WERI-Rb-1 (cell line): ENCODE results near the gene LSAMP.

Experiments used
- DNase-seq: peaks from one replicate; pipeline ENCODE4 v3.0.0-alpha.2; 2020
- H3K27ac ChIP-seq: fragments of 250-450 bp; sonication (Bioruptor Pico); 2 replicates; pipeline ENCODE4 v1.5.1; 2020; ENCODE audit warnings: mild to moderate bottlenecking, moderate library complexity
- H3K27me3 ChIP-seq: fragments of 250-450 bp; sonication (Bioruptor Pico); 2 replicates; pipeline ENCODE4 v1.5.1; 2021; ENCODE audit warnings: mild to moderate bottlenecking, low read depth, moderate library complexity; ENCODE audit not compliant: insufficient read depth, severe bottlenecking
- H3K36me3 ChIP-seq: fragments of 250-450 bp; sonication (Bioruptor Pico); 2 replicates; pipeline ENCODE4 v1.5.1; 2020; ENCODE audit warnings: mild to moderate bottlenecking, moderate library complexity
- H3K4me3 ChIP-seq: 2 replicates; pipeline ENCODE4 v1.5.1; 2011; ENCODE audit warnings: low read depth, mild to moderate bottlenecking, control low read depth, low read length
- H3K9me3 ChIP-seq: fragments of 250-450 bp; sonication (Bioruptor Pico); 2 replicates; pipeline ENCODE4 v1.5.1; 2021; ENCODE audit warnings: mild to moderate bottlenecking, moderate library complexity; ENCODE audit not compliant: severe bottlenecking
- TF ChIP-seq, protein P1 (sequence below): IDR thresholded peaks from 2 replicates; pipeline ENCODE4 v1.5.1; 2011; ENCODE audit warnings: low read depth, mild to moderate bottlenecking, control low read depth, inconsistent platforms, low read length

LSAMP gene

DNA sequence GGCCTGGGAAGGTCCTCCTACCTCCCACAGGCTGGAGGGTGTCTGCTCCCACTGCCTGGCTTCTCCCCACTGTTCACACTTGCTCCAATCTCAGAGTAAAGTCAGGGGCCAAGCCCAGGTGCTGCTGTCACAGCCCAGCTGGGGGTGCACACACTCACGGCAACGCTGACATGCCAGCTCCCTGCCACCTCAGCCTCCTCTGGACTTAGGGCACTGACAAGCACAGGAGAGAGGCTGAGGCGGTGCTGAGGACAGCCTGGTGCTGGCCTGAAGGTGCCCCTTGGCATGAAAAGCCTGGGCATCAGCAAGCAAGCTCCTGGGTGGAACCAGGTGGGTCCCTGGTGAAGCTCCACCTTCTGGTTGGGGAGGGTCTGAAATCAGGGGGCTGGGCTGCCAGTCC lies 53.0 kb downstream of the LSAMP start:
- TF ChIP-seq, protein P1, sequence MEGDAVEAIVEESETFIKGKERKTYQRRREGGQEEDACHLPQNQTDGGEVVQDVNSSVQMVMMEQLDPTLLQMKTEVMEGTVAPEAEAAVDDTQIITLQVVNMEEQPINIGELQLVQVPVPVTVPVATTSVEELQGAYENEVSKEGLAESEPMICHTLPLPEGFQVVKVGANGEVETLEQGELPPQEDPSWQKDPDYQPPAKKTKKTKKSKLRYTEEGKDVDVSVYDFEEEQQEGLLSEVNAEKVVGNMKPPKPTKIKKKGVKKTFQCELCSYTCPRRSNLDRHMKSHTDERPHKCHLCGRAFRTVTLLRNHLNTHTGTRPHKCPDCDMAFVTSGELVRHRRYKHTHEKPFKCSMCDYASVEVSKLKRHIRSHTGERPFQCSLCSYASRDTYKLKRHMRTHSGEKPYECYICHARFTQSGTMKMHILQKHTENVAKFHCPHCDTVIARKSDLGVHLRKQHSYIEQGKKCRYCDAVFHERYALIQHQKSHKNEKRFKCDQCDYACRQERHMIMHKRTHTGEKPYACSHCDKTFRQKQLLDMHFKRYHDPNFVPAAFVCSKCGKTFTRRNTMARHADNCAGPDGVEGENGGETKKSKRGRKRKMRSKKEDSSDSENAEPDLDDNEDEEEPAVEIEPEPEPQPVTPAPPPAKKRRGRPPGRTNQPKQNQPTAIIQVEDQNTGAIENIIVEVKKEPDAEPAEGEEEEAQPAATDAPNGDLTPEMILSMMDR = no peak
- no peak for DNase-seq
- peaks cover 7% of the 10 kb centered on the region for H3K9me3 ChIP-seq
- no peaks in the 10 kb centered on the region for H3K27me3 ChIP-seq
- no peak overlapping the region for H3K27ac ChIP-seq
- no peaks in the 10 kb centered on the region for H3K36me3 ChIP-seq
- no peak overlapping the region for H3K4me3 ChIP-seq

DNA sequence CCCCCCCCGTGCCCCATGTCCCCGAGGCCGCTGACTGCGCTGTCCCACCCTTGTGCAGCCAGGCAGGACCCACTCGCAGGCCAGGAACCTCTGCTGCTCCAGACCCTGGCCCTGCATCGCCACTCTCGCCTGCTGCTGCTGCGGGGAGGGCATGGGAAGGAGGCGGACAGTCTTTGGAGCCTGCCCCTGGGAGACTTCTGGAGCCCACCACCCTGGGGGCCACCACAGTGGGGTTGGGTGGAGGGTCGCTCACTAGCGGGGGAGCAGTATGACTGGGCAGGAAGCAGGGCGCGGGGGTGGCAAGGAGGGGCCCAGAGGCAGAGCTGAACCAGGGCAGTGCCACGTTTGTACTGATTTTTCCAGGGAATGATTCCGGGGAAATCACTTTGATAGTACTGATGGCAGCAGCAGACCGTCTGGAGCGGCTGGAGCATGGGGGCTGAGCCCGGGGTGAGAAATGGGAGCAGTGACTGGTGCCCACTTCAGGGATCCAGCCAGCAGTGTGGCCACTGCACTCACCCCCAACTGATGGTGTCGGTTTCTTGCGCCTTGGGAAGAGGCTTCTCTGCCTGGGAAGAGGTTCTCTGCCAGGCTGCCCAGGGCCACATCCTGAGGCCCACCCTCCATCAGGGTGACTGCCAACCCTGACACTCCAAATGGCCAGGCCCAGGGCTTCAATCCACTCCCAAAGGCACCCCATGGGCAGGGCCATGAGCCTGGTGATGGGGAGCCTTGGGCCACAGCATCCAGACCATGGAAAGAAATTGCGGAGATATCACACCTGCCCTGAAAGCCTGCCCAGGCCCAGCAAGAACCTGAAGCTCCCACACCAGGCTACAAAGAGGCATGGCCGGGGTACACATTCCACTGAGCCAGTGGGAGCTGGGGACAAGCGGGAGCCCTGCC lies 53.7 kb downstream of the LSAMP start:
- no peaks in the 10 kb centered on the region for H3K36me3 ChIP-seq
- H3K4me3 ChIP-seq = no peak overlapping the region
- no peak for DNase-seq
- no peak overlapping the region for H3K27ac ChIP-seq
- TF ChIP-seq, protein P1 = no peak
- H3K9me3 ChIP-seq = peaks cover 7% of the 10 kb centered on the region
- H3K27me3 ChIP-seq = no peaks in the 10 kb centered on the region

DNA sequence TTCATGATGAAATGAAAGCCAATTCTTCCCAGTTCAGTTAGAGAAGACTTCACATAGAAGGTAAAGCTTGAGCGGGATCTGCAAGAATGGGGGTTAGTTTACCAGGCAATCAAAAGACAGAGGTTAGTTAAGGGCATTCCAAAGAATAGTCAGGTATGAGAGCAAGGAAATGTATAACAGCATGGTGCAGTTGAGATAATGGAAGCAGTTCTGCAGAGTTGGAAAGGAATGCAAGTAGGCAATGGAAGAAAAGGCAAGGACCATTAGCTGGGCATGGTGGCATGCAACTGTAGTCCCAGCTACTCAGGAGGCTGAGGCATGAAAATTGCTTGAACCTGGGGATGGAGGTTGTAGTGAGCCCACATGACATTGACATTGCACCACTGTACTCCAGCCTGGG lies 55.0 kb downstream of the LSAMP start:
- DNase-seq = no peak
- Histone ChIP-seq H3K36me3 (no peaks in the 10 kb centered on the region), H3K4me3 (no peak overlapping the region), H3K27ac (no peak overlapping the region), H3K27me3 (no peaks in the 10 kb centered on the region), H3K9me3 (peaks cover 7% of the 10 kb centered on the region)
- TF ChIP-seq, protein P1 = no peak

DNA sequence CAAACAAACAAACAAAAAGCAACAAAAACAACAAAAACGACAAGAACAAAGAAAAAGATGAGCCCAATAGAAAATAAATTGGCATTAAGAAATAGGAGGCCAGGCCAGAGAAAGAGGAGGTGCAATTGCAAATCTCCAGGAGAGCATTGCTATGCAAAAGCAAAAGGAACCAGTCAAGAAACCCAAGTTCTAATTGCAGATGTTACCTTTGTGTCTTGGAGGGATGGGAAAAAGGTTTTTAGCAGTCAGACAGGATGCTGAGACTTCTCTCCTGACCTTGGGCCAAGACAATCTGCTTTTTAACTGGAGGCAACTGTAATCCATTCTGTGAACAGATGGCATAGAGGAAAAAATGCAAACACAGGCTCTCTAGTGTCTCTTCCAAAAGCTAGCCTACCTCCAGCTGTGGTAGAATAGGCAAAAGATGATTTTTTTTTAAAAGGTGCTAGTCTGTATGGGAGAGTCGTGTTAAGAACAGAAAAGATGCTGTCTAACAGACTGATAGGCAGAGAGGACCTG lies 56.4 kb downstream of the LSAMP start:
- Histone ChIP-seq H3K27me3 (no peaks in the 10 kb centered on the region), H3K27ac (no peak overlapping the region), H3K9me3 (peaks cover 7% of the 10 kb centered on the region), H3K4me3 (no peak overlapping the region), H3K36me3 (no peaks in the 10 kb centered on the region)
- DNase-seq = no peak
- TF ChIP-seq, protein P1 = no peak

DNA sequence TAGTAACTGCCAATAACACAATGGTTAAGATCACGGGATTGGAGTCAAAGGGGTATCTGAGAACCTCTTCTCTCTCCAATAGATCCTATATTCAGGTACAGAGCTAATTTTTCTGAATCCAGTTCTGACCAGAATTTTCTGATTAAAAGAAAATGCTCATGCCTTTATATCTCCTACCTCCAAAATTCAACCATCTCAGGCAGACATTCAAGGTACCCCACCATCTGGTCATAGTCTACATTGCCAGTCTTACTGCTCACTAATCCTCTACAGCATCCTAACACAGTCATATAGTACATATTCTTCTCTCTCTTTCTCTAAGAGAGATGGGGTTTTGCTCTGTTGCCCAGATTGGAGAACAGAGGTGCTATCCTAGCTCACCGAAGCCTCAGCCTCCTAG lies 59.1 kb downstream of the LSAMP start:
- H3K27me3 ChIP-seq = no peaks in the 10 kb centered on the region
- no peak overlapping the region for H3K27ac ChIP-seq
- no peak overlapping the region for H3K4me3 ChIP-seq
- TF ChIP-seq, protein P1 = no peak
- no peaks in the 10 kb centered on the region for H3K9me3 ChIP-seq
- no peaks in the 10 kb centered on the region for H3K36me3 ChIP-seq
- DNase-seq = no peak
